ENCODE measurements around the gene DHRS7. TPM values are rescaled to one million over a fixed set of nuclear protein-coding genes. Genes with fewer than 3 reads are reported as not detected.

Gene DHRS7
- polyA plus RNA-seq, 2 of the 4 experiments (the other 2 are of a cell fraction): 75.4 to 97.5 TPM

DNA sequence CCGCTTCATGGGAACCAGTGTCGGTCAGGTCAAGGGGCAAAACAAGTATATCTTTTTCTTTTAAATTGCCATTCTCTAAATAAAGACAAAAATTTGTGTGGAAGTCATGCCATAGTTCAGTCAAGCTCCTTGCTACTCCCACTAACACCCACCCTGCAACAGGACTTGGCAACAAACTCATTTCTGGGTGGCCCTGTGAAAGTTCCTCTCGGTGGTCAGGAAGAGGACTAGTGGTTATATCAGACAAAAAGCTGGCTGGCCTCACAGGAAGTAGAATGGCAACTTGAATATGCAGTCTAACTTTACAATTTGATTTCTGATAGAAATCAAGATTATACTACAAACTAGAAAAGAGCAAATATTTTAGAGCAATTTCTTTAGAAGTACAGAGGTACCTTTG lies 11.2 kb downstream of the DHRS7 start:
- Histone ChIP-seq H3K27ac (no peak overlapping the region), H3K4me2 (no peak overlapping the region), H3K4me3 (no peak overlapping the region), H3K4me1 (peaks cover 17% of the 10 kb centered on the region), H3K9me3 (no peaks in the 10 kb centered on the region)
- no peak for ATAC-seq
- DNase-seq (ENCODE audit: low read depth in 1 of 2, low spot score in 1 of 2): no peak
- ChIA-PET CTCF (interaction anchor here (0.6 to 1.9 kb wide), 5 partner anchors 9 to 577 kb away, joined by 3 to 17 read pairs (median 3); partner anchors contain the start of genes CCDC175, DHRS7 and PCNX4), POLR2A (interaction anchor here (1.2 kb wide), 1 partner anchor 11 kb away, joined by 3 read pairs; the partner anchor contains the start of gene DHRS7)
- FAIRE-seq: no peak
- 94% methylated on average over 3 of the region's 3 CpGs for WGBS (ENCODE audit: missing lambda C conversion rate)
- TF ChIP-seq RARB (CRISPR knock-in tag; IDR thresholded peaks at IDR 0.05) (no peak), CHD2 (IDR thresholded peaks at IDR 0.05; ENCODE audit: low read length, partially characterized antibody) (no peak)

DNA sequence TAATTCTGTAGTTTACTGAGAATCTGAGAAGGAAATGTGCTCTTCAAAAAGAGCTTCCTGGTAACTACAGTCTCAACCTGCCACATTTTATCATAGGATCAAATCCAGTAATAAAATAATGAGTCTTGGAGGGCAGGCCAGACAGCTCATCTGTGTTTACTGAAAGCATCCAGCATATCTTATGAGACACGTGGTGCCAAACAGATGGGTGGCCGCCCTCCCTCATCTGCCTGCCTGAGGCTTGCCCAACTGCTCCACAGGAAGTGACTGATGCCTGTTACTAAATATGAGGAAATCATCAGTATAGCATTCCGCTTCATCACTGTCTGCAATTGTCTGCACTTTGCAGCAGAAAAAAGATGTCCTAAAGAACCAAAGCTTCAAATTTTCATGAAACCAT lies 13.5 kb downstream of the DHRS7 start:
- H3K4me2 ChIP-seq: peak overlapping the region; percentile 41
- POLR2A ChIA-PET: interaction anchor here (1.2 to 1.4 kb wide), 4 partner anchors 14 to 97 kb away, joined by 9 to 20 read pairs (median 14); partner anchors contain the start of genes DHRS7, PCNX4 and PPM1A
- H3K4me1 ChIP-seq: peaks cover 17% of the 10 kb centered on the region
- no peak overlapping the region for H3K4me3 ChIP-seq
- CTCF ChIA-PET: interaction anchor here (0.9 to 2.9 kb wide), 7 partner anchors 12 to 87 kb away, joined by 3 to 12 read pairs (median 4); partner anchors contain the start of gene DHRS7
- FAIRE-seq: no peak
- H3K27ac ChIP-seq: peak overlapping the region; percentile 43 to 68; a peak in 5 of 6 replicates
- DNase-seq (ENCODE audit: low read depth in 1 of 2, low spot score in 1 of 2): peak; percentile 51 to 85
- WGBS (ENCODE audit: missing lambda C conversion rate): 8% methylated on average over 3 of the region's 3 CpGs
- peak; percentile 97 to 100 for ATAC-seq
- no peaks in the 10 kb centered on the region for H3K9me3 ChIP-seq
- TF ChIP-seq, protein P1, sequence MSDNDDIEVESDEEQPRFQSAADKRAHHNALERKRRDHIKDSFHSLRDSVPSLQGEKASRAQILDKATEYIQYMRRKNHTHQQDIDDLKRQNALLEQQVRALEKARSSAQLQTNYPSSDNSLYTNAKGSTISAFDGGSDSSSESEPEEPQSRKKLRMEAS (IDR thresholded peaks at IDR 0.05): peak; percentile 69
- TF ChIP-seq EHF (CRISPR knock-in tag; IDR thresholded peaks at IDR 0.05) (no peak), RFX5 (IDR thresholded peaks at IDR 0.05) (no peak), GATA3 (IDR thresholded peaks at IDR 0.05; ENCODE audit: borderline replicate concordance) (no peak), ZC3H11A (IDR thresholded peaks at IDR 0.05) (no peak), NFE2L2 (conservative IDR thresholded peaks at IDR 0.05; ENCODE audit: low read length) (no peak), JUN (IDR thresholded peaks at IDR 0.05) (0 out of 5 replicates have a peak, but pooled peaks of 1 of the 2 experiments have one; percentile 18), PHF8 (IDR thresholded peaks at IDR 0.05; ENCODE audit: borderline replicate concordance, low read depth) (no peak), CHD4 (IDR thresholded peaks at IDR 0.05; ENCODE audit: borderline replicate concordance) (no peak), HEYL (CRISPR knock-in tag; IDR thresholded peaks at IDR 0.05) (no peak), ZFP36 (IDR thresholded peaks at IDR 0.05; ENCODE audit: borderline replicate concordance, partially characterized antibody) (no peak), SREBF2 (IDR thresholded peaks at IDR 0.05) (no peak), RARB (CRISPR knock-in tag; IDR thresholded peaks at IDR 0.05) (no peak), HOXB5 (CRISPR knock-in tag; IDR thresholded peaks at IDR 0.05) (no peak), BHLHE40 (IDR thresholded peaks at IDR 0.05; ENCODE audit: low read depth, low read length) (no peak), TFCP2L1 (CRISPR knock-in tag; IDR thresholded peaks at IDR 0.05) (no peak), ZNF302 (CRISPR knock-in tag; IDR thresholded peaks at IDR 0.05) (no peak), KDM1A (IDR thresholded peaks at IDR 0.05; ENCODE audit: low read depth) (no peak), EHMT2 (IDR thresholded peaks at IDR 0.05; ENCODE audit: low read depth) (no peak), FOSL2 (IDR thresholded peaks at IDR 0.05) (no peak), FOSL2 (CRISPR knock-in tag; IDR thresholded peaks at IDR 0.05) (peak; percentile 75), CEBPB (IDR thresholded peaks at IDR 0.05) (peak; percentile 78 to 87), TP53 (CRISPR knock-in tag; IDR thresholded peaks at IDR 0.05) (no peak), ESRRA (IDR thresholded peaks at IDR 0.05; ENCODE audit: borderline replicate concordance, low read length) (no peak)
- TF ChIP-seq, protein P2, sequence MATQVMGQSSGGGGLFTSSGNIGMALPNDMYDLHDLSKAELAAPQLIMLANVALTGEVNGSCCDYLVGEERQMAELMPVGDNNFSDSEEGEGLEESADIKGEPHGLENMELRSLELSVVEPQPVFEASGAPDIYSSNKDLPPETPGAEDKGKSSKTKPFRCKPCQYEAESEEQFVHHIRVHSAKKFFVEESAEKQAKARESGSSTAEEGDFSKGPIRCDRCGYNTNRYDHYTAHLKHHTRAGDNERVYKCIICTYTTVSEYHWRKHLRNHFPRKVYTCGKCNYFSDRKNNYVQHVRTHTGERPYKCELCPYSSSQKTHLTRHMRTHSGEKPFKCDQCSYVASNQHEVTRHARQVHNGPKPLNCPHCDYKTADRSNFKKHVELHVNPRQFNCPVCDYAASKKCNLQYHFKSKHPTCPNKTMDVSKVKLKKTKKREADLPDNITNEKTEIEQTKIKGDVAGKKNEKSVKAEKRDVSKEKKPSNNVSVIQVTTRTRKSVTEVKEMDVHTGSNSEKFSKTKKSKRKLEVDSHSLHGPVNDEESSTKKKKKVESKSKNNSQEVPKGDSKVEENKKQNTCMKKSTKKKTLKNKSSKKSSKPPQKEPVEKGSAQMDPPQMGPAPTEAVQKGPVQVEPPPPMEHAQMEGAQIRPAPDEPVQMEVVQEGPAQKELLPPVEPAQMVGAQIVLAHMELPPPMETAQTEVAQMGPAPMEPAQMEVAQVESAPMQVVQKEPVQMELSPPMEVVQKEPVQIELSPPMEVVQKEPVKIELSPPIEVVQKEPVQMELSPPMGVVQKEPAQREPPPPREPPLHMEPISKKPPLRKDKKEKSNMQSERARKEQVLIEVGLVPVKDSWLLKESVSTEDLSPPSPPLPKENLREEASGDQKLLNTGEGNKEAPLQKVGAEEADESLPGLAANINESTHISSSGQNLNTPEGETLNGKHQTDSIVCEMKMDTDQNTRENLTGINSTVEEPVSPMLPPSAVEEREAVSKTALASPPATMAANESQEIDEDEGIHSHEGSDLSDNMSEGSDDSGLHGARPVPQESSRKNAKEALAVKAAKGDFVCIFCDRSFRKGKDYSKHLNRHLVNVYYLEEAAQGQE (IDR thresholded peaks at IDR 0.05): no peak
- TF ChIP-seq, protein P3, sequence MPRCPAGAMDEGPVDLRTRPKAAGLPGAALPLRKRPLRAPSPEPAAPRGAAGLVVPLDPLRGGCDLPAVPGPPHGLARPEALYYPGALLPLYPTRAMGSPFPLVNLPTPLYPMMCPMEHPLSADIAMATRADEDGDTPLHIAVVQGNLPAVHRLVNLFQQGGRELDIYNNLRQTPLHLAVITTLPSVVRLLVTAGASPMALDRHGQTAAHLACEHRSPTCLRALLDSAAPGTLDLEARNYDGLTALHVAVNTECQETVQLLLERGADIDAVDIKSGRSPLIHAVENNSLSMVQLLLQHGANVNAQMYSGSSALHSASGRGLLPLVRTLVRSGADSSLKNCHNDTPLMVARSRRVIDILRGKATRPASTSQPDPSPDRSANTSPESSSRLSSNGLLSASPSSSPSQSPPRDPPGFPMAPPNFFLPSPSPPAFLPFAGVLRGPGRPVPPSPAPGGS (IDR thresholded peaks at IDR 0.05): no peak
- TF ChIP-seq, protein P4, sequence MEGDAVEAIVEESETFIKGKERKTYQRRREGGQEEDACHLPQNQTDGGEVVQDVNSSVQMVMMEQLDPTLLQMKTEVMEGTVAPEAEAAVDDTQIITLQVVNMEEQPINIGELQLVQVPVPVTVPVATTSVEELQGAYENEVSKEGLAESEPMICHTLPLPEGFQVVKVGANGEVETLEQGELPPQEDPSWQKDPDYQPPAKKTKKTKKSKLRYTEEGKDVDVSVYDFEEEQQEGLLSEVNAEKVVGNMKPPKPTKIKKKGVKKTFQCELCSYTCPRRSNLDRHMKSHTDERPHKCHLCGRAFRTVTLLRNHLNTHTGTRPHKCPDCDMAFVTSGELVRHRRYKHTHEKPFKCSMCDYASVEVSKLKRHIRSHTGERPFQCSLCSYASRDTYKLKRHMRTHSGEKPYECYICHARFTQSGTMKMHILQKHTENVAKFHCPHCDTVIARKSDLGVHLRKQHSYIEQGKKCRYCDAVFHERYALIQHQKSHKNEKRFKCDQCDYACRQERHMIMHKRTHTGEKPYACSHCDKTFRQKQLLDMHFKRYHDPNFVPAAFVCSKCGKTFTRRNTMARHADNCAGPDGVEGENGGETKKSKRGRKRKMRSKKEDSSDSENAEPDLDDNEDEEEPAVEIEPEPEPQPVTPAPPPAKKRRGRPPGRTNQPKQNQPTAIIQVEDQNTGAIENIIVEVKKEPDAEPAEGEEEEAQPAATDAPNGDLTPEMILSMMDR (IDR thresholded peaks at IDR 0.05): no peak
- TF ChIP-seq, protein P5, sequence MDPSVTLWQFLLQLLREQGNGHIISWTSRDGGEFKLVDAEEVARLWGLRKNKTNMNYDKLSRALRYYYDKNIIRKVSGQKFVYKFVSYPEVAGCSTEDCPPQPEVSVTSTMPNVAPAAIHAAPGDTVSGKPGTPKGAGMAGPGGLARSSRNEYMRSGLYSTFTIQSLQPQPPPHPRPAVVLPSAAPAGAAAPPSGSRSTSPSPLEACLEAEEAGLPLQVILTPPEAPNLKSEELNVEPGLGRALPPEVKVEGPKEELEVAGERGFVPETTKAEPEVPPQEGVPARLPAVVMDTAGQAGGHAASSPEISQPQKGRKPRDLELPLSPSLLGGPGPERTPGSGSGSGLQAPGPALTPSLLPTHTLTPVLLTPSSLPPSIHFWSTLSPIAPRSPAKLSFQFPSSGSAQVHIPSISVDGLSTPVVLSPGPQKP (IDR thresholded peaks at IDR 0.05; ENCODE audit: low read depth, low read length): no peak
- TF ChIP-seq, protein P6, sequence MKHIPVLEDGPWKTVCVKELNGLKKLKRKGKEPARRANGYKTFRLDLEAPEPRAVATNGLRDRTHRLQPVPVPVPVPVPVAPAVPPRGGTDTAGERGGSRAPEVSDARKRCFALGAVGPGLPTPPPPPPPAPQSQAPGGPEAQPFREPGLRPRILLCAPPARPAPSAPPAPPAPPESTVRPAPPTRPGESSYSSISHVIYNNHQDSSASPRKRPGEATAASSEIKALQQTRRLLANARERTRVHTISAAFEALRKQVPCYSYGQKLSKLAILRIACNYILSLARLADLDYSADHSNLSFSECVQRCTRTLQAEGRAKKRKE (CRISPR knock-in tag; IDR thresholded peaks at IDR 0.05; ENCODE audit: low read depth): no peak

Measured in A549 (cell line).